Suppressor macrophage treated with lipopolysaccharide for 4 hours (primary cell): Measurements from ENCODE around the gene NLN.
"Not testable (repeated sequence)": the region's sequence is repeated elsewhere in the genome, so short reads cannot be mapped to it uniquely, and the experiment has no call there.

Experiments
- DNase-seq: peaks from one replicate; pipeline ENCODE4 v3.0.0-alpha.2; 2020

NLN gene

DNA sequence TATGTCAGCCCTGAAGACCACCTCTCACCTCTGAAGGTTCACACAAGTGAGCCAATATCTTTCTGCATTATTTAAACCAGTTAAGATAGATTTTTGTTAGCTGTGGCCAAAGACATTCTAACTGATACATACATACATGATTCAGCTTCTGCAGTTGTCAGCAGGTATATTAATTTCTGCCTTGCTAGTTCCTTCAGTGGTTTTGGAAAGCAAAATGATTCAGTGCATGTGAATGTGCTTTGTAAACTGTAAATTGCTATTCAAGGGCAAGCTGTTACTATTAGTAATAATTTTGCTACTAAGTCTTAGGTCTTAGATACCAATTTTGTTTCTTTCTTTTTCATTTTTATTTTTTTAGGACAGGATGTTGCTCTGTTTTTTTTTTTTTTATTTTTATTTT, 115.1 kb downstream of the NLN start:
- no peak for DNase-seq

- DNase-seq, result not testable (repeated sequence)
Measured at GRCh38 chr5:65839170-65839569, 117.2 kb downstream of the NLN start.

DNA sequence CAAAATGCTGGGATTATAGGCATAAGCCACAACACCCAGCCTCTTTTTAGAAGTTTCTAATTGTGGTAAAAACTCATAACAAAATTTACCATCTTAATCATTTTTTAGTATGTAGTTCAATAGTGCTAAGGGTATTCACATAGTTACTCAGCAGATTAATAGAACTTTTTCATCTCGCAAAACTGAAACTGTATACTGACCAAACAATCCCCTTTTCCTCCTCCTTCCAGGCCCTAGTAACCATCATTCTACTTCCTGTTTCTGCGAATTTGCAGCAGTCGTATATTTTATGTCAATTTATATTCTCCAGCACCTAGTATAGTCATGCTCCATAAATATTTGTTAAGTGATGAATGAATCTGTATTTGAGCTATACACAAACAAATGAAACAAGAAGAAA, 118.1 kb downstream of the NLN start:
- peak; percentile 55 for DNase-seq

DNA sequence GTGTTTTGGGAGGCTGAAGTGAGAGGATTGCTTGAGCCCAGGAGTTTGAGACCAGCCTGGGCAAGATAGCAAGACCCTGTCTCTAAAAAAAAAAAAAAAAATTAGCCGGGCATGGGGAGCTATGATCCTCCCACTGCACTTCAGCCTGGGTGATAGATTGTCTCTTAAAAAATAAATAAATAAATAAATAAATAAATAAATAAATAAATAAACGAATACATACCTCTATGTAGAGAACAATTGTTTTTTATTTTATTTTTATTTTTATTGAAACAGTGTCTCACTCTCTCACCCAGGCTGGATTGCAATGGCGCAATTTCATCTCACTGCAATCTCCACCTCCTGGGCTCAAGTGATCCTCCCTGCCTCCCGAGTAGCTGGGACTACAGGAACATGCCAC, 122.8 kb downstream of the NLN start:
- DNase-seq, result not testable (repeated sequence)

DNA sequence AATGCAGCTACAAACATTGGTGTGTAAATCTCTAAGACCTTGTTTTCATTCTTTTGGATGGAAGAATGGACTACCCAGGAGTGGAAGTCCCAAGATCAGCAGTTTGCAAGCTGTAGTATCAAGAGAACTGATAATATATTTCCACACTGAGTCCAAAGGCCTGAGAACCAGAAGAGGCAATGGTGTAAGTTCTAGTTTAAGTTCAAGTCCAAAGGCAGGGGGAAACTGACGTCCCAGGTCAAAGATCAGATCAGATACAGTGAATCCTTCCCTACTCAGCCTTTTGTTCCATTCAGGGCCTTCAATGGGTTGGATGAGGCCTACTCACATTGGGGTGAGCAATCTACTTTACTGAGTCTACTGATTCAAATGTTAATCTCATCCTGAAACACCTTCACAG, 124.1 kb downstream of the NLN start:
- no peak for DNase-seq

DNA sequence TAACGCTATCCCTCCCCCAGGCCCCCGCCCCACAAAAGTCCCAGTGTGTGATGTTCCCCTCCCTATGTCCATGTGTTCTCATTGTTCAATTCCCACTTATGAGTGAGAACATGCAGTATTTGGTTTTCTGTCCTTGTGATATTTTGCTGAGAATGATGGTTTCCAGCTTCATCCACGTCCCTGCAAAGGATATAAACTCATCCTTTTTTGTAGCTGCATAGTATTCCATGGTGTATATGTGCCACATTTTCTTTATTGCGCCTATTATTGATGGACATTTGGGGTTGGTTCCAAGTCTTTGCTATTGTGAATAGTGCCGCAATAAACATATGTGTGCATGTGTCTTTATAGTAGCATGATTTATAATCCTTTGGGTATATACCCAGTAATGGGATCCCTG, 125.0 kb downstream of the NLN start:
- DNase-seq, result not testable (repeated sequence)

DNA sequence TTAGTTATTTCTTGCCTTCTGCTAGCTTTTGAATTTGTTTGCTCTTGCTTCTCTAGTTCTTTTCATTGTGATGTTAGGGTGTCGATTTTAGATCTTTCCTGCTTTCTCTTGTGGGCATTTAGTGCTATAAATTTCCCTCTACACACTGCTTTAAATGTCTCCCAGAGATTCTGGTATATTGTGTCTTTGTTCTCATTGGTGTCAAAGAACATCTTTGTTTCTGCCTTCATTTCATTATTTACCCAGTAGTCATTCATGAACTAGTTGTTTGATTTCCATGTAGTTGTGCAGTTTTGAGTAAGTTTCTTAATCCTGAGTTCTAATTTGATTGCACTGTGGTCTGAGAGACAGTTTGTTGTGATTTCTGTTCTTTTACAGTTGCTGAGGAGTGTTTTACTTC, 127.9 kb downstream of the NLN start:
- DNase-seq, result not testable (repeated sequence)

DNA sequence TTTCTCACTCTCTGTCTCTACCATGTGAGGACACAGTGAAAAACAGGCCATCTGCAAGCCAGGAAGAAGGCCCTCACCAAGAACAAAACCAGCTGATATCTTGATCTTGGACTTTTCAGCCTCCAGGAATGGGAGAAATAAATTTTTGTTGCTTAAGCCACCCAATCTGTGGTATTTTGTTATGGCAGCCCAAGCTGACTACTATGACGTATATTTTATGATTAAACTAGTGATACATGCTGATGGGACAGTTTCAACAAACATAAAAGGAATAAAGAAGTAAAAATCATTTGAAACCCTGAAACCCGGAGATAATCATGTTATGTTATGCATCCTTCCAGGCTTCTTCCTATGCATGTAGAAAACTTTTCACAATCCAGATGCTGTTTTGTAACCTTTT, 132.9 kb downstream of the NLN start:
- DNase-seq, result no peak

- no peak for DNase-seq
Measured at GRCh38 chr5:65855766-65856315, 133.8 kb downstream of the NLN start.

DNA sequence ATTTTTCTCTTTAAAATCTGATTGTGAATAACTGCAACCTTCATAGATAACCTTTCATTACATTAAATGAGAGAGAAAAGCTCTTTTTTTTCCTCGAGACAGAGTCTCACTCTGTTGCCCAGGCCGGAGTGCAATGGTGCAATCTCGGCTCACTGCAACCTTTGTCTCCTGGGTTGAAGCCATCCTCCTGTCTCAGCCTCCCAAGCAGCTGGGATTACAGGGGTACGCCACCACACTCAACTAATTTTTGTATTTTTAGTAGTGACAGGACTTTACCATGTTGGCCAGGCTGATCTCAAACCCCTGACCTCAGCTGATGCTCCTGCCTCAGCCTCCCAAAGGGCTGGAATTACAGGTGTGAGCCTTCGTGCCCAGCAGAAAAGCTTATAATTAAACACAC, 134.5 kb downstream of the NLN start:
- no peak for DNase-seq

DNA sequence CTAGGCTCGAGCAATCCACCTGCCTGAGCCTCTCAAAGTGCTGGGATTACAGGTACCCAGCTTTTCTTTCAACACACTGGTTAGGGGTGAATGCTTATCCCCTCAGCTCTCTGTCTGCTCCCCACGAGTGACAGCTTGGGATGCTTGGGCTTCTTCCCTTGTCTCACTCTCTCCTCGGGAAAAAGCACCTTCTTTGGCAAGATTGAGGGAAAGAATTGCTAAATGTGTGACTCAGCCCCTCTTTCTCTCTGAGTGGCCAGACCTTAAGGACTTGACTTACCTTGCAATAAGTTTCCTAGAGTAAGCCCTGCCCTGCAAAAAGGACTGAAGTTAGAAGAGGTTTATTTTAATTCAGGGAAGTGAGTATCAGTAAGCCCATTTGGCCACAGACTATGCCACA, 136.3 kb downstream of the NLN start:
- no peak for DNase-seq

- no peak for DNase-seq
Measured at GRCh38 chr5:65861830-65862241, 139.8 kb downstream of the NLN start.

DNA sequence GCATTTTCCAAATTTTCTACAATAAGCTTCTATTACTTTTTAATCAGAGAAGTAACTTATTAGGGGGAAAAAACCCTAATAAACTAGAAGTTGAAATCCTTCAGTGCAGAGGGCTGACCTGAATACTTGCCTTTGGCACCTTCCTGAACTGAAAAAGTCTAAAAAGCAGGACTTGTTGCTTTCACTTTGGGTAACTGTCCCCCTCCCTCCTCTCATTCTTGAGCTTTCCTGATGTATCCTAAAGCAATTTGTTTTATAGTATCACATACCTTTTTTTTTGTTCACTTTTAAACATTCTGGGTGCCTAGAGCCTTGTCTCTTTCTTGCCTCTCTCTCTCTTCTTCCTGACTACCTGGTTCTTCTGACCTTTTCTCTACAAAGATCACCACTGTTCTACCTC, 140.4 kb downstream of the NLN start:
- DNase-seq, result no peak

DNA sequence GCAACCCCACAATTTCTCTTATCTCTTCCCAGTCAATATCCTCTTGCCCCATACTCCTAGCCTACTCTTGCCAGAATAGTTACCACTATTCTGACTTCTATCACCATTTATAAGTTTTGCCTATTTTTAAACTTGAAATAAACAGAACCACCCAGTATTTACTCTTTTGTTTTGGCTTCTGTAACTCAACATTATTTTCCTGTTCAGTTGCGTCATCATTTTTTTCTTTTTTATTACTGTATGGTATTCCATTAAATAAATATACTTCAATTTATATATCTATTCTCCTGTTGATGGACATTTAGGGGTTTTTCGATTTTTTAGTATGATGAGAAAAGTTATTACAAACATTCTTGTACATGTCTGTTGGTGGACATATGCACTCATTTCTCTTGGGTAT, 141.7 kb downstream of the NLN start:
- no peak for DNase-seq

DNA sequence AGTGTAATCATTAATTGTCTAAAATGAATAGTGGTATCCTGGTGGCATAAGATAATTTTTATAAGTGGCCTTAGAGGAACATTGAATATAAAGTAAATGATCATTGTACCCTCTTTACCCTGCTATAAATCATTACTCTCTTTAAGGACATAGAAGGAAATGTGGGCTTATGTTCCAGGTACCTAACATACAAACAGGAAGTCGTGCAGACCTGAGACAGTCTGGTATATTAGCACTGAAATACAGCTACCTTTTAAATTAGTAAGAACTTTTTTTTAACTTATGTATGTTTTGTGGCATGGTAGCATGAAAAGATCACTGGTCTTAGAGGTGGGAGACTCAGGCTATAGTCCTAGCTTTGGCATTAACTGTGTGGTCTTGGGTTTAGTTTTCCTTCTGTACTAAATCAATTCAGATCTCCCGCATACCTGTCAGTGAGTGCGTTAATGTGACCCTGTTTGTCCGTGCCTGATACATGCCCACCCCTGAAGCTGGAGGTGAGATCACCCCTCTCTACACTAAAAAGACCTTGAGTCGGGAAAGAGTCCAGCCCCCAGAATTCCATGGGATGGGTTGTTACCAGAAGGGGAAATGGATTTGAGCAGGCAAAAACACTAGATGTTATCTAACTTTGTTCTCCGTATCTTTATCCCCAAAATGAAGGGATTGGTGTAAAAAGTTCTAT, 145.0 kb downstream of the NLN start:
- no peak for DNase-seq

DNA sequence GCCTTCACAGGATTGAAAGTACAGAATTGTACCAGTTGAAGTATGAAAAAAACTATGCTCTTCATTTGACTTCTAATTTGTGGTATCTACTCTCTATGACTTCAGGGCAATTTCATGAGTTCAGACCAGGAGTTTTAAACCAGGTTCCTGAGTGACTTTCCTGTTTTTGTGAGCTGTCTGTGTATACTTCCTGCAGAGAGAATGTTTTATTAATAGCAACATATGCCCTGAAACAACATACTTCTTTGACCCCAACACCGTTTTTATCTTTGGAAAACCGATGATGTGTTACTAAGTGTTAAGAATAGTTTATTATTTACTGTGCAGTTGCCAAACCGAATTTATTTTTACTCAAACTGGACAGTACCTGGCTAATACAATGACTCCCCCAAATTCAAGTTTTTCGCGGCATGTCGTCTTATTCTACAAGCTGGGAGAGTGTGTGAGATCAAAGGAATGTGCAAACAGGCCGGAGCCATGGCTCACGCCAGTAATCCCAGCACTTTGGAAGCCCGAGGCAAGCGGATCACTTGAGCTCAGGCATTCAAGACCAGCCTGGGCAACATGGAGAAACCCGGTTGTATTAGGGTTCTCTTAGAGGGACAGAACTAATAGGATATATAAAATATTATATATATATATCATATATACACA, 145.7 kb downstream of the NLN start:
- DNase-seq, result no peak

DNA sequence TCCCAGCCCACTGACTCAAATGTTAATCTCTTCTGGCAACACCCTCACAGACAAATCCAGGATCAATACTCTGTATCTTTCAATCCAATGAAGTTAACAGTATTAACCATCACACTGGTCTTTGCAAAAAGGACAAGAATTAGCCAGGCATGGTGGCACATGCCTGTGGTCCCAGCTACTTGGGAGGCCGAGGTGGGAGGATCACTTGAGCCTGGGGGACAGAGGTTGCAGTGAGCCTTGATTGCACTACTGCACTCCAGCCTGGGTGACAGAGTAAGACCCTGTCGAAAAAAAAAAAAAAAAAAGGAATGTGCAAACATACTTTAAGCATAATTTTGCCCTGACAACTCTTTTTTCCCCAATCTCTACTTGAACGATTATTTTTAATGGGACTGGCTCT, 146.5 kb downstream of the NLN start:
- DNase-seq, result no peak

DNA sequence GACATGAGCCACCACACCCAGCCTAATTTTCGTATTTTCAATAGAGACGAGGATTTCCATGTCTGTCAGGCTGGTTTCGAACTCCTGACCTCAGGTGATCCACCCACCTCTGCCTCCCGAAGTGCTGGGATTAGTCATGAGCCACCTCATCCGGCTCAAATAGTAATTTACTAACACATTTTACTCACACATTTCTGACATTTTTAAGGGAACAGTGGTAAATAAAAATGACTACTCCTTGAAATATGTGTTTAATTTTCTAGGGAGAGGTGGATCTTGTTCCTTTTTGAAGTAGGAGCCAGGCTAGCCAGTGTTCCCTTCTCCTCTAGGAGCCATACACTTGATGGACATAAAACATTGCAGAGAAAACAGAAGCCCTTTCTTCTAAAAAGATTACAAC, 149.2 kb downstream of the NLN start:
- DNase-seq, result no peak

DNA sequence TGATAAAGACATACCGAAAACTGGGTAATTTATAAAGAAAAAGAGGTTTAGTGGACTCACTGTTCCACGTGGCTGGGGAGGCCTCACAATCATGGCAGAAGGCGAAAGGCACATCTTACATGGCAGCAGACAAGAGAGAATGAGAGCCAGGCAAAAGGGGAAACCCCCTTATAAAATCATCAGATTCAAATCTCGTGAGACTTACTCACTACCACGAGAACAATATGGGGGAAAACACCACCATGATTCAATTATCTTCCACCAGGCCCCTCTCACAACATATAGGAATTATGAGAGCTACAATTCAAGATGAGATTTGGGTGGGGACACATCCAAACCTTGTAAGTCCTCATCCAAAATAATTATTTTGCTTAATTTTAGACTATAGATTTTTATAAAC, 149.8 kb downstream of the NLN start:
- not testable (repeated sequence) for DNase-seq

DNA sequence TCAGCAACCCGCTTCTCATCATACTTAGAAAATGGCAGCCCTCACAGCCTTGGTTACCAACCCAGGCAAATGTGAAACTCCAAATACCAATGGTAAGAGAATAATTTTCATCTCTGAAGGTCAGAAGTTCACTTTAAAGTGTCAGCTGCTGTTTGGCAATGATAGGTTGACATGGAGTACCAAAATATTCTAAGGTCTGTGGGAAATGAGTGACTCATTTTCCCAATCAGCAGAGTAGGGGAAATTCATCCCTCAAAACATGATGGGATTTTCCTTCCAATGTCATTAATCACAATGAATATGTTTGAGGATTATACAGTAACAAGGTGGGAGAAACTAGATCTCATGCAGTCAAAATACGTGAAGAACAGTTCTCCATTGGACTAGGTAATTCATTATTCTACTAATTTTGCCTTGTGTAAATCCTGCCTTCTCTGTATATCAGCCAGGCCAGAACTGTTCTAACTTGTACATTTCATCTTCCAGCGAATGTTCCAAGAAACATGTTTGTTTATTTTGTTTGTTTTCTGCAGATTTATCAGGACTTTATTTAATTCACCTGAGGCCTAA, 151.3 kb downstream of the NLN start:
- DNase-seq, result no peak

GRCh38 chr5:65874241-65874640, 152.2 kb downstream of the NLN start:
- no peak for DNase-seq

DNA sequence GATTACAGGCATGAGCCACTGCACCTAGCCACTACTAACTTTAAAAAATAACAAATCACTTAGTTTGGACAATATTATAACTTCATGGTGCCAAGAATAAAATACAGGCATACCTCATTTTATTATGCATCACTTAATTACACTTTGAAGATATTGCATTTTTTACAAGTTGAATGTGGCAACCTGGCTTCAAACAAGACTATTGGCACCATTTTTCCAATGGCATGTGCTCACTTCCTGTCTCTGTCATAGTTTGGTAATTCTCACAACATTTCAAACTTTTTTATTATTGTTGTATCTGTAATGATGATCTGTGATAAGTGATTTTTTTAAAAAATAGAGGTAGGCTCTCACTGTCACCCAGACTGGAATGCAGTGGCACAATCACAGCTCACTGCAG, 154.5 kb downstream of the NLN start:
- DNase-seq, result no peak

DNA sequence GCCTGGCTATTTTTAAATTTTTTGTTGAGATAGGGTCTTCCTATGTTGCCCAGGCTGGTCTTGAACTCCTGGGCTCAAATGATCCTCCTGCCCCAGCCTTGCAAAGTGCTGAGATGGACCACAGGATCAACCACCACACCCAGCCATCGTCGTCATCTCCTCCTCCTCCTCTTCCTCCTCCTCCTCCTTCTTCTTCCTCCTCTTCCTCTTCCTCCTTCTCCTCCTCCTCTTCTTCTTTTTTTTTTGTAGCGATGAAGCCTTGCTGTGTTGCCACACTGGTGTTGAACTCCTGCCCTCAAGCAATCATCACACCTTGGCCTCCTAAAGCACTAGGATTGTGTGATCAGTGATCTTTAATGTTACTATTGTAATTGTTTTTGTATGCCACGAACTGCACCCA, 155.0 kb downstream of the NLN start:
- no peak for DNase-seq
